Posterior vena cava (tissue), 2 donors: Measurements from ENCODE around the gene DSCAM. TPM values are rescaled to one million over a fixed set of nuclear protein-coding genes. Genes with fewer than 3 reads are reported as not detected.

ENCODE experiments used
- DNase-seq: peaks from one replicate; pipeline ENCODE4 v3.0.0-alpha.2; 2020; ENCODE audit warnings: low spot score
- intact Hi-C, 2 donors: fragments of 100-400 bp; cut with DNase I; formaldehyde crosslinking; loops; one replicate each; pipeline versions ENCODE4 v1.14.1 to v1.14.2; 2022 to 2023
- total RNA-seq, 2 donors: library from RNA; stranded (reverse); fragmentation: NEBNext Ultra II Directional; extraction: Animal tissue kit (Norgen Biotek cat#: 25700); gene quantifications; one replicate each; pipeline ENCODE4 v1.2.1, GENCODE V29; 2021
- donor health status: DM: yes; HTN: yes; CAD: no.
- donor health status: DM: yes; HTN: yes; CAD: no.

DSCAM gene
- total RNA-seq, 2 donors from 2014 or later, result 0.05 to 0.09 TPM

DNA sequence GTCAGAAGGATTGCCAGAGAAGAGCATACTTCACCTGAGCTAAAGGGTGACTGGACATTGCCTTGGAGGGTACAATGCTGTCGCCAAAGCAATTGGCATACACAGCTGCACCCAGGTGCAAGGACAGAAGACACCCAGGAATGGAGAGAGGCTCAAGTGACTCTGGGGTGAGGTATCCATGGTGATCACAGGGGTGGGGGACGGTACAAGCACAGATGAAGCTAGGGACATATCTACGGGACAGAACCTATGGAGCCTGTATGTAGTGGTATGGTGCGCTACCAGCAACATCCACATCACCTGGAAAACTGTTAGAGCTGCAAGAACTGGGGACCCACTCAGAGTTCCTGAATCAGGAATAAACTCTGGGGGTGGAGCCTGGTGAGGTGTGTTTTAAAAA is 693.6 kb downstream of the DSCAM start:
- intact Hi-C loops, result no loop called here
- DNase-seq, result no peak

GRCh38 chr21:40152476-40152875 is 694.5 kb downstream of the DSCAM start:
- DNase-seq, result no peak
- intact Hi-C loops, result no loop called here

- DNase-seq, result no peak
- intact Hi-C loops, result no loop called here
Observed at GRCh38 chr21:40151611-40152010, 695.3 kb downstream of the DSCAM start.

- no peak for DNase-seq
- intact Hi-C loops, result no loop called here
Observed at GRCh38 chr21:40146216-40146837, 700.6 kb downstream of the DSCAM start.

GRCh38 chr21:40143822-40144525 is 703.0 kb downstream of the DSCAM start:
- intact Hi-C loops, result loop anchor here in 1 of 2 donors (5.0 kb wide), 1 partner anchor 243 kb away; no protein-coding TSS in a partner anchor
- peak; percentile 86 for DNase-seq

DNA sequence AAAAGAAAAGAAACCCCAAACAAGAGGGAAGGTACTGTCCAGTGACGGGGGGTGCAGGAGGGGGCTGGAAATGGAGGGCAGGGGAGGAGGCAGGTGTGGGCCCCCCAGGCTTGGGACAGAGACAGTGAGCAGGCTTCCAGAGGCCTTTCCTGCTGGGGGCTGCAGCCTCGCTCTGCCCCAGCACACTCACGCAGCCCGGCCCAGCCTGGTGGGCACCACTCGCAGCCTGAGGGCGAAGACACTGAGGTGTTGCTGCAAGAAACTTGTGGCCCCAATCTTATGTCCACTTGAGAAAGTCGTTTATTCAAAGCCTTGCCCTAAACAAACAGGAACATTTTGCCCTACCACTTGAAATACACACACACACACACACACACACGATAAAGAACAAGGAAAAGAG is 705.3 kb downstream of the DSCAM start:
- DNase-seq, result no peak
- intact Hi-C loops, result loop anchor here in 1 of 2 donors (5.0 kb wide), 1 partner anchor 246 kb away; no protein-coding TSS in a partner anchor

- no peak for DNase-seq
- intact Hi-C loops, result loop anchor here in 1 of 2 donors (5.0 kb wide), 1 partner anchor 247 kb away; no protein-coding TSS in a partner anchor
Observed at GRCh38 chr21:40140675-40141074, 706.3 kb downstream of the DSCAM start.

DNA sequence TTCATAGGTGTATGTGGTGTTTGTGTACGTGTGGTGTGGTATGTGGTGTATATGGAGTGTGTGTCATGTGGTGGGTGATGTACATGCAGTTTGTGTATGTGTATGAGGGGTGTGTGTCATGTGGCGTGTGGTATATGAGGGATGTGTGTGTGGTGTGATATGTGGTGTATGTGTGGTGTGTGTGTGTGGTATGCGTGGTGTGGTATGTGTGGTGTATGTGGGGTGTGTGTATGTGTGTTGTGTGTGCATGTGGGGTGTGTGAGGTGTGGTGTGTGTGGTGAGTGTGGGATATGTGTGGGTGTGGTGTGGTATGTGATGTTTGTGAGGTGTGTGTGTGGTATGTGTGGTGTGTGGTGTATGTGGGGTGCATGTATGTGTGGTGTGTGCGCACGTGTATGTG is 707.3 kb downstream of the DSCAM start:
- intact Hi-C loops, result loop anchor here in 1 of 2 donors (5.0 kb wide), 1 partner anchor 248 kb away; no protein-coding TSS in a partner anchor

GRCh38 chr21:40136571-40136970 is 710.4 kb downstream of the DSCAM start:
- intact Hi-C loops, result no loop called here
- no peak for DNase-seq

More for the DNA sequence above, 707.3 kb downstream of the DSCAM start:
- no peak for DNase-seq

GRCh38 chr21:40134731-40135492 is 712.0 kb downstream of the DSCAM start:
- no peak for DNase-seq
- intact Hi-C loops, result no loop called here

GRCh38 chr21:40130476-40130875 is 716.5 kb downstream of the DSCAM start:
- intact Hi-C loops, result no loop called here
- no peak for DNase-seq

DNA sequence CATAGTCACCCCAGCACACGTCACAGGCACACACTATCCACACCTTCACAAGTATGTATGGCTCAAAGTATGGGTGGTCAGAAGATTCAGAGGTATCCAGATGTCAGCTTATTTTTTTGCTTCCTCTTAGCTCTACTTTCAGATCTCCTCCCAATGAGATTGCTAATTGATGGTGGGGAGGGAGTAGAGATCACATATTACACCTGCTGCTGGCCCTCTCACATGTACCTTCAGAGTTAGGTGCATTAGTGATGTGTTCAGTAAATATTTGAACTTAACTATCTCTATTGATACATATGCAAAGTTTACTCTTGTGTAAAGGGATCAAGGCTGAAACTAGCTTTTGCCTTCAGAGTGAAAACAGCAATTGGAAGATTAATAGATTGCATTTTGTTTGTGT is 717.1 kb downstream of the DSCAM start:
- intact Hi-C loops, result loop anchor here in 1 of 2 donors (10.0 kb wide), 1 partner anchor 265 kb away; the partner anchor contains the start of gene PCP4

GRCh38 chr21:40128891-40129290 is 718.1 kb downstream of the DSCAM start:
- no peak for DNase-seq
- intact Hi-C loops, result loop anchor here in 1 of 2 donors (10.0 kb wide), 1 partner anchor 264 kb away; the partner anchor contains the start of gene PCP4

More for the DNA sequence above, 717.1 kb downstream of the DSCAM start:
- no peak for DNase-seq

GRCh38 chr21:40120940-40121575 is 725.9 kb downstream of the DSCAM start:
- intact Hi-C loops, result loop anchor here (2.0 to 10.0 kb wide), 3 partner anchors 254 to 329 kb away; partner anchors contain the start of gene PCP4 (in 2 of the 2)
- DNase-seq, result no peak

GRCh38 chr21:40118527-40118926 is 728.4 kb downstream of the DSCAM start:
- intact Hi-C loops, result no loop called here

DNA sequence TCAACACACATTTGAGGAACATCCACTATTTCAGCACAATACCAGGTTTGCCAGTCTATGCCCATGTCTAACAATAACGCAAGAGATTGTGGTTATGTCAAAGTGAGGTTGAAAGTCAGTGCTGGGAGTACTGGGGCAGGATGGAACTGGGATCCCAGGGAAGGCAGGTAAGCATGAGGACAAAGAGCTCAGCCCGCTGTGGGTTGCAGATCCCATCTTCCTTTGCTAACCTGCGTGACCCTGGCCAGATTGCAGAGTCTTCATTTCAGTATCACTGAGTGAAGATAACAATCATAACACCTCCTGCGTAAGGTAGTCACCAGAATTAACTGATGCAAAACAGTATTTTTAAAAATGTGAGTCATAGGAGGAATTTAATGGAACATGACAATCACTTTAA is 729.7 kb downstream of the DSCAM start:
- intact Hi-C loops, result no loop called here

More at GRCh38 chr21:40118527-40118926, 728.4 kb downstream of the DSCAM start:
- DNase-seq, result no peak

GRCh38 chr21:40115775-40116174 is 731.2 kb downstream of the DSCAM start:
- intact Hi-C loops, result no loop called here
- DNase-seq, result no peak

More for the DNA sequence above, 729.7 kb downstream of the DSCAM start:
- DNase-seq, result no peak

GRCh38 chr21:40102682-40103081 is 744.3 kb downstream of the DSCAM start:
- no peak for DNase-seq
- intact Hi-C loops, result no loop called here

- DNase-seq, result no peak
- intact Hi-C loops, result no loop called here
Observed at GRCh38 chr21:40099809-40100208, 747.1 kb downstream of the DSCAM start.
